Breast epithelium (tissue), 4 donors: ENCODE measurements around the gene QPRT. TPM values are rescaled to one million over a fixed set of nuclear protein-coding genes. Genes with fewer than 3 reads are reported as not detected.
"Not testable (repeated sequence)": the region's sequence is repeated elsewhere in the genome, so short reads cannot be mapped to it uniquely, and the experiment has no call there.

Experiments
- DNase-seq, 2 donors: peaks; one replicate each; pipeline ENCODE4 v3.0.0-alpha.2; 2019; ENCODE audit warnings: low spot score in 2 of 2
- H3K27ac ChIP-seq, 2 donors: fragments of 200-600 bp; sonication (generic) in 1 of 2; one replicate each; pipeline ENCODE4 v1.5.1; 2016 to 2019; ENCODE audit warnings: mild to moderate bottlenecking in 1 of 2
- H3K27me3 ChIP-seq, 2 donors: fragments of 200-600 bp; sonication (generic) in 1 of 2; one replicate each; pipeline versions ENCODE4 v1.5.1 to v1.6.0; 2017 to 2019; ENCODE audit warnings: control low read depth in 1 of 2, mild to moderate bottlenecking in 1 of 2
- H3K36me3 ChIP-seq: fragments of 200-600 bp; one replicate; pipeline ENCODE4 v1.5.1; 2019
- H3K4me1 ChIP-seq, 2 donors: fragments of 200-600 bp; sonication (generic); one replicate each; pipeline ENCODE4 v1.5.1; 2016 to 2019; ENCODE audit warnings: control low read depth in 1 of 2
- H3K4me3 ChIP-seq, 3 donors: fragments of 200-600 bp; sonication (generic); 1 replicate in 2 of 3; 2 replicates in 1 of 3; pipeline ENCODE4 v1.5.1; 2016 to 2019; ENCODE audit warnings: mild to moderate bottlenecking in 3 of 3, moderate library complexity in 2 of 3
- H3K9me3 ChIP-seq, 2 donors: fragments of 200-600 bp; sonication (generic) in 1 of 2; one replicate each; pipeline ENCODE4 v1.5.1; 2016 to 2019; ENCODE audit warnings: control low read depth in 1 of 2
- CTCF ChIP-seq, 3 donors: fragments of 450-650 bp; IDR thresholded peaks; one replicate each; pipeline ENCODE4 v1.5.1; 2016 to 2017; ENCODE audit warnings: antibody characterized with exemption in 3 of 3, mild to moderate bottlenecking in 3 of 3, moderate library complexity in 3 of 3
- POLR2A ChIP-seq: fragments of 450-650 bp; IDR thresholded peaks from one replicate; pipeline ENCODE4 v1.6.1; 2016; ENCODE audit warnings: antibody characterized with exemption, mild to moderate bottlenecking, moderate library complexity
- POLR2AphosphoS5 ChIP-seq, 3 donors: sonication (generic); formaldehyde crosslinking; IDR thresholded peaks; one replicate each; pipeline ENCODE4 v1.6.1; 2017; ENCODE audit warnings: antibody characterized with exemption in 3 of 3
- intact Hi-C: fragments of 100-400 bp; cut with DNase I; formaldehyde crosslinking; loops from one replicate; pipeline ENCODE4 v1.15.1; 2023; ENCODE audit warnings: low total_unique reads
- total RNA-seq, 3 donors: library from RNA; depleted of rRNA; stranded (reverse); fragments of >200 nt; gene quantifications; one replicate each; pipeline ENCODE4 v1.1.0, GENCODE V29; 2016

QPRT gene
- total RNA-seq, 3 donors from 2014 or later = 2.4 to 13.3 (median 9.5) TPM

DNA sequence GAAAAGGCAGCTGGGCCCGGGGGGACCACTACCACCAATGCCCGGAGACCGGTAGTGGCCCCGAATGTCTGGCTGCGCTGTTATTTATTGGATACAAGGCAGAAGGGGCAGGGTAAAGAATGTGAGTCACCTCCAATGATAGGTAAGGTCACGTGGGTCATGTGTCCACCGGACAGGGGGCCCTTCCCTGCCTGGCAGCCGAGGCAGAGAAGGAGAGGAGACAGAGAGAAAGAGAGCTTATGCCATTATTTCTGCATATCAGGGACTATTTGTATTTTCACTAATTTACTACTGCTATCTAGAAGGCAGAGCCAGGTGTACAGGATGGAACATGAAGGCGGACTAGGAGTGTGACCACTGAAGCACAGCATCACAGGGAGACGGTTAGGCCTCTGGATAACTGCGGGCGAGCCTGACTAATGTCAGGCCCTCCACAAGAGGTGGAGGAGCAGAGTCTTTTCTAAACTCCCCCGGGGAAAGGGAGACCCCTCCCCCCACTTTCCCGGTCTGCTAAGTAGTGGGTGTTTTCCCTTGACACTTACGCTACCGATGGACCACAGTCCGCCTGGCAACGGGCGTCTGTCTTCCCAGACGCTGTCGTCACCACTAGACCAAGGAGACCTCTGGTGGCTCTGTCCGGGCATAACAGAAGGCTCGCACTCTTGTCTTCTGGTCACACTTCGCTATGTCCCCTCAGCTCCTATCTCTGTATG is 42.3 kb downstream of the QPRT start:
- intact Hi-C loops, H3K27ac ChIP-seq, H3K9me3 ChIP-seq, H3K27me3 ChIP-seq, H3K4me3 ChIP-seq, H3K4me1 ChIP-seq, H3K36me3 ChIP-seq: not testable (repeated sequence)
- DNase-seq = peak in 1 of 2 donors; percentile 63
- TF ChIP-seq CTCF (IDR thresholded peaks at IDR 0.05) = peak in 2 of 3 donors; percentile 44 to 49

GRCh38 chr16:29726845-29727377 is 47.9 kb downstream of the QPRT start:
- no peaks in the 10 kb centered on the region for H3K36me3 ChIP-seq
- H3K4me1 ChIP-seq = no peaks in the 10 kb centered on the region
- TF ChIP-seq CTCF (IDR thresholded peaks at IDR 0.05) (no peak), POLR2AphosphoS5 (IDR thresholded peaks at IDR 0.05) (no peak), POLR2A (no peak)
- no peak for DNase-seq
- no peak overlapping the region for H3K4me3 ChIP-seq
- H3K27me3 ChIP-seq = no peaks in the 10 kb centered on the region
- no peak overlapping the region for H3K27ac ChIP-seq
- H3K9me3 ChIP-seq = no peaks in the 10 kb centered on the region
- intact Hi-C loops = no loop called here

DNA sequence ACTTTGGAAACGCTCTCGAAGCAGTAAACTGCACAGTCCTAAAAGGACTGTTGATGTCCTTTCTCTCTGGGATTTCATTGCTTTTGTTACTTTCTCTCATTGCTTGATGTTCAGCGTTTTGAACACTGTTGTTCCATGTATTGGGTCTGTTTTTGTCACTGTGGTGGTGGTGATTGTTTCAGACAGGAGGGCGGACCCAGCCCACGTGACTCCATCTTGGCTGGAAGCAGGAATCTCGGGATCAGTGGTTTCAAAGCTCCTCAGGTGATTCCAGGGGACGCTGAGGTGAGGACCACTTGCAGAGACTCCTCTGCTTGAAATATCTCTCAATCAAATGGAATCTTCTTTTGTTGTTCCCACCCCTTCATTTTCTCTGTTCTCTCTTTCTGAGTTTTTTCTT is 48.5 kb downstream of the QPRT start:
- intact Hi-C loops = no loop called here
- no peaks in the 10 kb centered on the region for H3K36me3 ChIP-seq
- no peaks in the 10 kb centered on the region for H3K9me3 ChIP-seq
- no peak overlapping the region for H3K27ac ChIP-seq
- no peak for TF ChIP-seq POLR2A
- TF ChIP-seq CTCF (IDR thresholded peaks at IDR 0.05) = no peak
- TF ChIP-seq POLR2AphosphoS5 (IDR thresholded peaks at IDR 0.05) = no peak
- no peak for DNase-seq
- H3K4me3 ChIP-seq = no peak overlapping the region
- H3K4me1 ChIP-seq = no peaks in the 10 kb centered on the region
- H3K27me3 ChIP-seq = no peaks in the 10 kb centered on the region

- DNase-seq = no peak
- Histone ChIP-seq H3K4me3 (peak overlapping the region in 1 of 3 donors; percentile 33), H3K27me3 (no peaks in the 10 kb centered on the region), H3K4me1 (no peaks in the 10 kb centered on the region), H3K36me3 (no peaks in the 10 kb centered on the region), H3K27ac (no peak overlapping the region), H3K9me3 (no peaks in the 10 kb centered on the region)
- intact Hi-C loops = no loop called here
- TF ChIP-seq CTCF (IDR thresholded peaks at IDR 0.05) (peak; percentile 48 to 57 (median 53)), POLR2AphosphoS5 (IDR thresholded peaks at IDR 0.05) (no peak), POLR2A (no peak)
Observed at GRCh38 chr16:29729116-29729521, 50.1 kb downstream of the QPRT start.

- TF ChIP-seq POLR2A = no peak
- no peak for TF ChIP-seq CTCF (IDR thresholded peaks at IDR 0.05)
- TF ChIP-seq POLR2AphosphoS5 (IDR thresholded peaks at IDR 0.05) = no peak
- Histone ChIP-seq H3K4me1 (no peaks in the 10 kb centered on the region), H3K4me3 (no peak overlapping the region), H3K9me3 (no peaks in the 10 kb centered on the region), H3K27ac (no peak overlapping the region), H3K36me3 (no peaks in the 10 kb centered on the region), H3K27me3 (no peaks in the 10 kb centered on the region)
- intact Hi-C loops = no loop called here
- DNase-seq = no peak
Observed at GRCh38 chr16:29730649-29731048, 51.7 kb downstream of the QPRT start.

DNA sequence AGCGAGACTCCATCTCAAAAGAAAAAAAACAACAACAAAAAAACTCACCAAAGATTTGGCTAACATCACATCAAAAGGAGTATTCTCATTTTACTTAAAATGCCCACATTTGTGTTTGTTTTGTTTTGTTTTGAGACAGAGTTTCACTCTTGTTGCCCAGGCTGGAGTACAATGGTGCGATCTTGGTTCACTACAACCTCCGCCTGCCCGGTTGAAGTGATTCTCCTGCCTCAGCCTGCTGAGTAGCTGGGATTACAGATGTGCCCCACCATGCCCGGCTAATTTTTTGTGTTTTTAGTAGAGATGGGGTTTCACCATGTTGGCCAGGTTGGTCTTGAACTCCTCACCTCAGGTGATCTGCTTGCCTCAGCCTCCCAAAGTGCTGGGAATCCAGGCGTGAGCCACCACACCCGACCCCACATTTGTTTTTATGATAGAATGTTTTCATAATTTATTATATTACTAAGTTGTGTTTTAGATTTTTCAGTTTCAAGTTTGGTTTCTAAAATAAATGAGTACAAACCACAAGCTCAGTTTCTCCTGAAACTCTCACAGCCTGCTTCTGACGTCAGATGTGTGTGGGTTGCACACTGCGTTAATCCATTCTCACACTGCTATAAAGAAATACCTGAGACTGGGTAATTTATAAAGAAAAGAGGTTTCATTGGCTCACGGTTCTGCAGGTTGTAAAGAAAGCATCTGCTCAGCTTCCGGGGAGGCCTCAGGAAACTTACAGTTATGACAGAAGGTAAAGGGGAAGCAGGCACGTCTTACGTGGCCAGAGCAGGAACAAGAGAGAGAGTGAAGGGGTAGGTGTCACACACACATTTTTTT is 53.0 kb downstream of the QPRT start:
- H3K27ac ChIP-seq, H3K27me3 ChIP-seq, DNase-seq, H3K4me1 ChIP-seq, H3K9me3 ChIP-seq, H3K4me3 ChIP-seq, intact Hi-C loops, H3K36me3 ChIP-seq: not testable (repeated sequence)
